GM19193 (cell line): Measurements from ENCODE around the gene ZNF709.
A peak's percentile ranks its signal among the peaks of the same experiment; 100 is the strongest.

Experiments used
- POLR2A ChIP-seq: IDR thresholded peaks from 4 replicates; pipeline ENCODE4 v1.6.1; 2011; ENCODE audit not compliant: insufficient read depth, insufficient read length; ENCODE audit errors: extremely low read depth

The ZNF709 gene

GRCh38 chr19:12478234-12478941 is 6.2 kb downstream of the ZNF709 start:
- TF ChIP-seq POLR2A: no peak

DNA sequence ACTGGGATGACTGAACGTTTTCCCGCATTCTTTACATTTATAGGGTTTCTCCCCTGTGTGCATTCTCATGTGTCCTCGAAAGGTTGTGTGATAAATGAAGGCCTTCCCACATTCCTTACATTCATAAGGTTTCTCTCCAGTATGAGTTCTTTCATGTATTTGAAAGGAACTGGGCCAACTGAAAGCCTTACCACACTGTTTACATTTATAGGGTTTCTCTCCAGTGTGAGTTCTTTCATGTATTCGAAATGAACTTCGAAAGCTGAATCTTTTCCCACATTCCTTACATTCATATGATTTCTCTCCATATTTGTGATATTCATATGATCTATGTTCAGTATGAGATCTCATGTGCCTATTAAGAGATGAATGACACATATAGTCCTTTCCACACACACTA is 19.4 kb downstream of the ZNF709 start:
- no peak for TF ChIP-seq POLR2A

DNA sequence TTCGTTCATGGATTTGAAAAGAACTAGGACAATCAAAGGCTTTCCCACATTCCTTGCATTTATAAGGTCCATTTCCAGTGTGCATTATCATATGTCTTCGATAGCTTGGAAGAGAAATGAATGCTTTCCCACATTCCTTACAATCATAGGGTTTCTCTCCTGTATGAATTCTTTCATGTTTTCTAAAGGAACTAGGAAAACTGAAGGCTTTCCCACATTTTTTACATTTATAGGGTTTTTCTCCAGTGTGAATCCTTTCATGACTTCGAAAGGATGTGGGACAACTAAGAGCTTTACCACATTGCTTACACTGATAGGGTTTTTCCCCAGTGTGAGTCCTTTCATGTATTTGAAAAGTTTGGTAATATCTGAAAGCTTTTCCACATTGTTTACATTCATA is 19.8 kb downstream of the ZNF709 start:
- no peak for TF ChIP-seq POLR2A

GRCh38 chr19:12453495-12453894 is 31.1 kb downstream of the ZNF709 start:
- TF ChIP-seq POLR2A: no peak

GRCh38 chr19:12450844-12451243 is 33.8 kb downstream of the ZNF709 start:
- no peak for TF ChIP-seq POLR2A

- no peak for TF ChIP-seq POLR2A
These were observed 35.8 kb downstream of the ZNF709 start for GRCh38 chr19:12448808-12449207.

- peak; percentile 62 for TF ChIP-seq POLR2A
These were observed 43.9 kb downstream of the ZNF709 start, which contains the start of gene ZNF443 for GRCh38 chr19:12440541-12441316. ZNF443 (minus strand) TSS chr19:12441021; CDS start chr19:12440914, 107 bp downstream.

- no peak for TF ChIP-seq POLR2A
These were observed 58.7 kb downstream of the ZNF709 start for GRCh38 chr19:12425888-12426274.

DNA sequence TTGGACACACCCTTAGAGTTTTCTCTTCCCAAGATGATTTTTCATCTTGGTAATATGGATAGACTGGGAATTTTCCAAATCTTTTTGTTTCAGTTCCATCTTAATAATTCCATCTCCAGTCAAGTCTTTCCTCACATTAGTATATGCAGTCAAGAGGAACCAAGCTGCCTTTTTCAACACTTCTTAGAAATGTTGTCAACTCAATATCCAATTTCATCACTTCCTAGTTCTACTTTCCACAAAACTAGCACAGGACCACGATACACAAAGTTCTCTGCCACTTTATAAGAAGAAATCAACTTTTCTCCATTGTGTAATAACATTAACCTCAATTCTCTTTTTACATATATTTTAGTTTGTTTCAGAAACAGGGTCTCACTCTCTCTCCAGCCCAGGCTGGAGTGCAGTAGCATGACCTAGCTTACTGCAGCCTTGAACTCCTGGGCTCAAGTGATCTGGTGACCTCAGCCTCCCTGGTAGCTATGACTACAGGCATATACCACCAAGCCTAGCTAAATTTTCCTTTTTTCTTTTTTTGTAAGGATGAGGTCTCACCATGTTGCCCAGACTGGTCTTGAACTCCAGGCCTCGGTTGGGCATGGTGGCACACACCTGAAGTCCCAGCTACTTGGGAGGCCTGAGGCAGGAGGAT is 59.3 kb downstream of the ZNF709 start:
- no peak for TF ChIP-seq POLR2A

GRCh38 chr19:12411893-12412292 is 72.7 kb downstream of the ZNF709 start:
- TF ChIP-seq POLR2A: no peak
